Stimulated activated effector memory CD8-positive, alpha-beta T cell treated with anti-CD3 and anti-CD28 coated beads, Interleukin-12 subunit alpha, Interleukin-12 subunit beta, amount 100 ng/mL, for 72 hours (primary cell): ENCODE results near the gene NOL3.

ENCODE experiments used
- ATAC-seq: fragments of 150-1000 bp; cut with Tn5 transposase; 2 replicates; pipeline ENCODE4 v1.10.0; 2021
- DNase-seq, 2 donors: peaks; one replicate each; pipeline ENCODE4 v3.0.0; 2021 to 2022; ENCODE audit warnings: low spot score in 2 of 2
- H3K27ac Mint-ChIP-seq: one replicate; pipeline ENCODE4 v1.8.0; 2022; ENCODE audit warnings: mild to moderate bottlenecking, mixed read lengths
- H3K36me3 Mint-ChIP-seq: one replicate; pipeline ENCODE4 v1.8.0; 2022; ENCODE audit warnings: mild to moderate bottlenecking, mixed read lengths
- H3K4me1 Mint-ChIP-seq: one replicate; pipeline ENCODE4 v1.8.0; 2022; ENCODE audit warnings: mixed read lengths
- H3K4me3 Mint-ChIP-seq: one replicate; pipeline ENCODE4 v1.8.0; 2022; ENCODE audit warnings: mild to moderate bottlenecking, mixed read lengths
- H3K9me3 Mint-ChIP-seq: one replicate; pipeline ENCODE4 v1.8.0; 2022; ENCODE audit warnings: mixed read lengths

NOL3 gene

DNA sequence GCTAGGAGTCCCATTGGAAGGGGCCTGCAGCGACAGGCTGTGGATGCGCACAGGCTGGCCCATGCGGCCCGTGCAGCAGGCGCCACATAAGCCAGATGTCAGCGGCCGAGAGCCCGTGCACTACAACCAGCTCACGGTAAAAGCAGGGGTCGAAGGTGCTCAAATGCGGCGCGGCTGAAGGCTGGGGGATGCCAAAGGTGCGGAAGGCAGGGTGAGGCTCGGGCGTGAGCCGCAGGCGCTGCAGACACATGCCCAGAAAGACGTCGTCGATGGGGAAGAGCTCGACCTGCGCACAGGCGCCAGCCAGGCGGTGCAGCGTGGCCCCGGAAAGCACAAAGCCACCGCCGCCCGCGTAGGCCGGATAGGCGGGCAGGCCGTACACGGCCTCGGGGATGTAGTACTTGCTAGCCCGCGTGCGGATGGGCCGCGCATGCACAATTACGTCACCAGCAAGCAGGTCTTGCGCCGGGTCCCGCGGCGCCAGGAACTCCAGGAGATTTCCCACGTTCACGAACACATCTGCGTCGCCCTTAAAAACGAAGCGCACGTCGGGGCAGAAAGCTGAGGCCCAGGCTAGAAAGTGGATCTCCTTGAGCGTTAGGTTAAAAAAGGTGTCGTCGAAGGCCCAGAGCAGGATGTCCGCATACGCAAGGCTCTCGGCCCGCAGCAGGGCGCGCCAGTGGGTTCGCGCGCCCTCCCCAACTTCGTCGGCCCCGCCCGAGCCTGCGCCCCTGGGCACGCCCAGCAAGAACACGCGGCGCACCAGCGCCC, 20.9 kb upstream of the NOL3 start:
- ATAC-seq (no peak), DNase-seq (no peak)
- peak overlapping the region; percentile 71 for H3K4me3 Mint-ChIP-seq
- H3K4me1 Mint-ChIP-seq, result peaks cover 40% of the 10 kb centered on the region
- H3K36me3 Mint-ChIP-seq, result peaks cover 70% of the 10 kb centered on the region
- H3K9me3 Mint-ChIP-seq, result no peaks in the 10 kb centered on the region
- no peak overlapping the region for H3K27ac Mint-ChIP-seq

DNA sequence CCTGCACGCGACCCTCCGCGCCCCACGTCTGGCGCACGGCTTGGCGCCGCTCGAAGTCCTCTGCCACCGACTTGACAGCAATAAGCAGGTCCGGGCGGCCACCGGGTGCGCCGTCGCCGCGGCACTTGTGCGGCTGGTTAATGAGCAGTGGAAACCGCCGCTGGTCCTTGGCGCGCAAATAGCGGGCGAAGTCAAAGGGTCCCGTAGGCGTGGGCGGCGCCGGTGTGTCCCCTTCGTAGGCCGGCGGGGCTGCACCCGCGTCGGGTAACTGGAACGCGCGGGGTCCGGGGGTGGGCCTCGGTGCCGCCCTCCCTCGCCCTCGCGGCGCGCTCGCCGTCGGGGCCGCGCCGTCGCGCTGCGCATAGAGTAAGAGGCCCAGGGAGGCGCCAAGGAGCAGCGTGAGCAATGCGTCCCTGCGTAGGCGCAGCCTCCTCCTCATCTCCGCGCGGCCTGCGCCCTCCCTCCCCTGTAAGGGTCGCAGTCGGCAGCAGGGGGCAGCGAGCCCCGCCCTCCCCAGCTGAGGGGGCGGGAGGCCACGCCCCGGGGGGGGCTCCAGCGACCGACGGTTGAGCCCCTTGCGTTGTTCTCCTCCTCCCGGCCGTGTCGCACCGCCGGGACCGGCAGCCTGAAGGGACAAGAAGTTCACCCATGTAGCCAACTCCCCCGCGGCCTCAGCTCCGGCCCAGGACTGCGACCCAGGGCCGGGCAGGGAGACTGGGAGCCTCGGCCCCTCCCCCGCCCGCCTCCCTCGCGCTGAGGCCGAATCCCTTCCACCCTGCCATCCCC, 20.1 kb upstream of the NOL3 start:
- DNase-seq (peak in 1 of 2 donors; percentile 76), ATAC-seq (peak; percentile 83)
- Mint-ChIP-seq H3K27ac (peak overlapping the region; percentile 60), H3K9me3 (no peaks in the 10 kb centered on the region), H3K36me3 (peaks cover 73% of the 10 kb centered on the region), H3K4me1 (peaks cover 43% of the 10 kb centered on the region), H3K4me3 (peak overlapping the region; percentile 71)

DNA sequence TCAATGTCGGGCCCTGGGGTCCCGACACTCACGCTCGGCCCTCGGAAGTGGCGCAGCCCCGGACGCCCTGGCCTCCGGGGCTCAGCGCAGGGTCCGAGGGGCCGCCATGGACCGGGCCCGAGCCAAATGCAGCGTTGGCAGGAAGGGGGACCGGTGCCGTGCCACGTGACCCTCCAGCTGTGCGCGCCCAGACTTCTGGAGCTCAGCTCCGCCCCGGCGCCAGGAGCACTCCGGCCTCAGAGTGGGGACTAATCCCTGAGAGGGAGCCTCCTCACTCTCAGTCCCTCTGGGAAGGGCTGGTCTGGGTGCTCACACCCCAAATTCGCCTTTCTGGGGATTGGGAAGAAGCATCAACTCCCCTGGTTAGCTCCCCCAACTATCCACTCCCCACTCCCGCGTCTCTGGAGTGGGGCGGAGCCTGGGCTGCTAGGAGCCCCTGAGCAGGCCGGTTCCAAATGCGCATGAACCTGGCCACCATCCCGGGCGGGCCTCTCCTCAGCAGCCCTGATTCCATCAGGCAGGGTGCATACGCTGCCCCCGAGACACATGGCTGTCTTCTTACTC, 19.4 kb upstream of the NOL3 start, which contains the start of gene B3GNT9:
B3GNT9 (minus strand) TSS at position 166 of the 564 bp plus-strand sequence. CDS start 513 bp downstream, outside the sequence.
- H3K27ac Mint-ChIP-seq, result peak within 1 kb of the TSS; percentile 60
- no peaks in the 10 kb centered on the region for H3K9me3 Mint-ChIP-seq
- peak within 1 kb of the TSS; percentile 71 for H3K4me3 Mint-ChIP-seq
- H3K4me1 Mint-ChIP-seq, result peaks cover 48% of the 10 kb centered on the region
- ATAC-seq (peak; percentile 61), DNase-seq (peak in 1 of 2 donors; percentile 73)
- H3K36me3 Mint-ChIP-seq, result peaks cover 69% of the 10 kb centered on the region

DNA sequence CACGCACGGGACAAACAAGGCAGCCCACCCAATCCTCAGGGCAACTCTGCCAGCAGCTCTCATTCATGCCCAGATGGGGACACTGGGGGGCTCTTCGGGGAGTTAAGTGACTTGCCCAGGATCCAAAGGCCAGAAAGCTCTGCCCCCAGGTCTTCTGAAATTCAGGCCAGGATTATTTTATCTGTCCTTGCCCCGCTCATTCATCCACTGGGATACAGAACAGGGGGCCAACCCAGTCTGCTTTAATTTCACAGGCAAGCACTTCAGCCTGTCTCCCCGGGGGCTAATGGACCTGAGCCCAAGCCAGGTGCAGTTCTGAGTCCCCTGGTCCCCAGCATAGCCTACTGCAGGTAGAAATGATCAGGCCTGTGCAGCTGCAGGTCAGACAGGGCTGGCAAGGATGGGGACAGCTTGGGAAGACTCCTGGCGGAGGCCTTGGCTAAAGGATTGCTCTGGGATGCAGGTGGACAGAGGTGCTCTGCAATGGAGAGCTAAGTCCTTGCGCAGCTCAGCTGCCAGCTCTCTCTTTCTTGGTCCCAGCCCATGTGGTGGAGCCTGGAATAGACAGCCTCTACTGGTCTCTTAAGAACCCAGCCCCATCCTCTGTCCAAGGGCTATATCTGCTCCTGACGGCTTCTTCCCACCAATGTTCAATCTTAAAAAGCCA, 18.8 kb upstream of the NOL3 start:
- no peak for ATAC-seq
- Mint-ChIP-seq H3K36me3 (peaks cover 63% of the 10 kb centered on the region), H3K9me3 (no peaks in the 10 kb centered on the region), H3K27ac (peak overlapping the region; percentile 60), H3K4me1 (peaks cover 55% of the 10 kb centered on the region), H3K4me3 (peak overlapping the region; percentile 71)
- DNase-seq, result no peak

DNA sequence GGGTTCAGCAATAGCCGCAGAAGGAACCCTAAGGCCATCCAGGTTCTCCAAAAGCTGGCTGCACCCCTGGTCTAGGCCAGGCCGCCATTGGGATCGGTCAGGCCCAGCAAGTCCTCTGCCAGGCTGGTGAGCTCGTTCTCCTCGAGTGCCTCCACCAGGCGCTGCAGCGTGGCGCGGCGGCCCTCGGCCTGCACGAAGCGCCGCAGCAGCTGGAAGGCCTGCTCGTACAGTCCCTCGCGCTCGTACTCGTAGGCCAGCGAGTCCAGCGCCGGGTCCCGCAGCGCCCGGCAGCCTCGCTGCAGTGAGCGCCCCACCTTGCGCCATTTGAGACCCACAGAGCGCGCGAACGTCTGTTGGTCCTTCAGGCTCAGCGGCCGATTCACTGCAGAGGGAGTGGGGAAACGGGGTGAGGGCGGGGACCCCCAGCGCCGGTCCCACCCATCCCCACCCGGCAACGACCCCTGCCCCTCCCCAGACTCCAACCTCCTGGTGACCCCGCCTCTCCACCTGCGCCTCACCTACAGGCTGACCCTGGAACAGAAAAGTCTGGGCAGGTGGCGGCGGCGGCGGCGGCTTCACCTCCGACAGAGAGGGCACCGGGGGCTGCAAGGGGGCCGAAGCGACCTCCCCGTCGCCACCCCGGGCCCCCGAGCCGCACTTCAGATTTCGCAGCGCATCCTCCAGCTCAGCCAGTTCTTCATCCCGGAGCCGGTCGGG, 15.6 kb upstream of the NOL3 start:
- Mint-ChIP-seq H3K27ac (no peak overlapping the region), H3K36me3 (peaks cover 36% of the 10 kb centered on the region), H3K9me3 (no peaks in the 10 kb centered on the region), H3K4me1 (peaks cover 68% of the 10 kb centered on the region), H3K4me3 (peak overlapping the region; percentile 95)
- DNase-seq (no peak), ATAC-seq (no peak)

DNA sequence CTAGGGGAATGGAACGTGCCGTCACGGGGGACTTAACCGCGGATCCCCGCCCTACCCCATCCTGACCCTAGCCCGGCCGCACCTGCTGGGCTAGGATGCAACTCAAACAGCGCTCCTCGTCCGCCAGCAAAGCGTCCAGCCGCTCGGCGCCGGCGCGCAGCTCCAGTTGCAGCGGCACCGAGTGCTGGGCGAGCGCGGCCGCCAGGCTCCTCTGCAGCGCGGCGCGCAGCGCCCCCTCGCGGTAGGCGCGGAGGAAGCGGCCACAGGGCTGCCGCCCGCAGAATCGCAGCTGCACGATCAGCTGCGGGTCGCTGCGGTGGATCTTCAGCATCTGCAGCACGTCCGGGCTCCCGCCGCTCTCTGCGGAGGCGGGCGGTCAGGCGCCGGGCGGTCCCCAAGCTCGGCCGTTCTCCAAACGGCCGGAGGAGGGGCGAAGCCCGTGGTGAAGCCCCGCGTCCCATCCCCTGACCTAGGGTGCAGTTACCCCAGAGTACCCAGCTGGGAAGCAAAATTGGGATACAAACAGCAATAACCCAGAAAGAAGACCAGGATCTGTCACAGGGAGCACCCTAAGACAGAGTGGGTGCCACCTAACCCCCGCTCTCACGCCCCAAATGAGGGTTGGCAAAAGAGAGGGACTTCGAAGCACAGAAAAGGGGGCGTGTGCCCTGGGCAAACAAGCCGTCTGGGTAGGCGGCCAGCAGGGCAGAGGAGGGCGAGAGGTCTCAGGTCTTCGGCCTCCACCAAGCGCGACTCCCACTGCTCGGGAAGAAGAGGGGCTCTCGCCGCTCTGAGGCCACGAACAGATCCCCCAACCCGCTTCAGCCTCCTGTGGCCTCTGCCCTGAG, 14.8 kb upstream of the NOL3 start:
- Mint-ChIP-seq H3K4me3 (peak overlapping the region; percentile 95), H3K4me1 (peaks cover 68% of the 10 kb centered on the region), H3K36me3 (peaks cover 36% of the 10 kb centered on the region), H3K9me3 (no peaks in the 10 kb centered on the region), H3K27ac (no peak overlapping the region)
- peak; percentile 86 to 89 for DNase-seq
- ATAC-seq, result peak; percentile 50

DNA sequence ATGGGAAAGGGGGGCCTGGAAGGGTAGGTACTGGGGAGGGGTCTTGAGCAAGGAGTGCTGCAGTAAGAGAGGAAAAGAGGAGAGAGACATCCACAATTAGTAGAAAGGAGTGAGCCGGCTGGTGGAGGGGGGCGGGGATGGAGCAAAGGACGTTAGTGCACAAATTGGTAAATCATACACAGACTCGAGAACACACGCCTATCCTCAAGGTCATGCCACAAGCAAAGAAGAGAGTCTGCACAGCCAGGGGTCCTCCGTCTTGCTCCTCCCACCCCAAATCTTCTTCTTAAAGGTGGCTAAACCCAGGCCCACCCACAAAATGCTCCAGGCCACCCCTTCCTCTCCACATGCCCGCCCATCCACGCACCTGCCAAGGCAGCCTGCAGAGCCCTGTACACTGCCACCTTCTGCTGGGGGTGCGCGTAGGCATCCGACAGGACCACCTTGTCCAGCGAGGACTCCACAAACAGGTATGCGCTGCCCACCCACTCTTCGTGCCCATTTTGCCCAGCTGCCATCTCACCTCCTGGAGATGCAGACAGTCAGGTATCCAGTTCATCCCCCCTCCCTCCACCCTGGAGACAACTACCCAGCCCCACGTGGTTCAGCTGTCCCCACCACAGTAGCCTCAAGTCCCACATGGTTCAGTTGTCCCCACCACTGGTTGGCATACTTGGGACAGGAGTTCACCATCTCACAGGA, 14.0 kb upstream of the NOL3 start:
- peaks cover 39% of the 10 kb centered on the region for H3K36me3 Mint-ChIP-seq
- peak overlapping the region; percentile 95 for H3K4me3 Mint-ChIP-seq
- H3K9me3 Mint-ChIP-seq, result no peaks in the 10 kb centered on the region
- ATAC-seq (no peak), DNase-seq (no peak)
- H3K4me1 Mint-ChIP-seq, result peaks cover 71% of the 10 kb centered on the region
- H3K27ac Mint-ChIP-seq, result peak overlapping the region; percentile 94

DNA sequence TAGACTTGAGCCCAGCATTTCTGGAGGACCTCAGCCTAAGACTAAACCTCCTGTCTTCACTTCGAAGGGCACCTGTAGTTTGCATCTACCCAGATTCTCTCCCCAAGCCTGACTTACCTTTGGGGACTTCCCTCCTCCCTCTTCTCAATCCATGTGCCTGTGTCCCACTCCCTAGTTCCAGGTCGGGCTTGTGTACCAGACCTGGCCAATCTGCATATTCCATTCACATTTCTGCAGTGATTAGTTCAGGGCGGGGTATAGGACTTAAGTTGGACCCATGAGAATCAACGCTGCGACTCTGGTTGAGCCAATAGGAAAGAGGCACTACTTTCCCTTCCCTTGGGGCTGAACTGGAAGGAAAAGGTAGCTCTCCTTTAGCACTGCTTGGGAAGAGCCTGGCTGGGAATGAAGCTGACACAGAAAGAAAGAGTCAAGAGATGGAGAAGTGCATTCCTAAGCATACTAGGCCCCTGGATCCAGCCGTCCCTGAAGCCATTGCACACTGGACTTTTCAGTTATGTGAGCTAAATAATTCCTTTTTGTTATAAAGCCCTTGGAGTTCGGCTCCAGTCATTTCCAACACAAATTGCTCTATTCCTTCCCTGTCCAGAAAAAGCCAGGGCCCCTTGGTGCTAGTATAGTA, 13.1 kb upstream of the NOL3 start:
- H3K27ac Mint-ChIP-seq, result peak overlapping the region; percentile 94
- DNase-seq (no peak), ATAC-seq (no peak)
- H3K9me3 Mint-ChIP-seq, result no peaks in the 10 kb centered on the region
- peaks cover 70% of the 10 kb centered on the region for H3K4me1 Mint-ChIP-seq
- H3K36me3 Mint-ChIP-seq, result peaks cover 38% of the 10 kb centered on the region
- H3K4me3 Mint-ChIP-seq, result peak overlapping the region; percentile 95

DNA sequence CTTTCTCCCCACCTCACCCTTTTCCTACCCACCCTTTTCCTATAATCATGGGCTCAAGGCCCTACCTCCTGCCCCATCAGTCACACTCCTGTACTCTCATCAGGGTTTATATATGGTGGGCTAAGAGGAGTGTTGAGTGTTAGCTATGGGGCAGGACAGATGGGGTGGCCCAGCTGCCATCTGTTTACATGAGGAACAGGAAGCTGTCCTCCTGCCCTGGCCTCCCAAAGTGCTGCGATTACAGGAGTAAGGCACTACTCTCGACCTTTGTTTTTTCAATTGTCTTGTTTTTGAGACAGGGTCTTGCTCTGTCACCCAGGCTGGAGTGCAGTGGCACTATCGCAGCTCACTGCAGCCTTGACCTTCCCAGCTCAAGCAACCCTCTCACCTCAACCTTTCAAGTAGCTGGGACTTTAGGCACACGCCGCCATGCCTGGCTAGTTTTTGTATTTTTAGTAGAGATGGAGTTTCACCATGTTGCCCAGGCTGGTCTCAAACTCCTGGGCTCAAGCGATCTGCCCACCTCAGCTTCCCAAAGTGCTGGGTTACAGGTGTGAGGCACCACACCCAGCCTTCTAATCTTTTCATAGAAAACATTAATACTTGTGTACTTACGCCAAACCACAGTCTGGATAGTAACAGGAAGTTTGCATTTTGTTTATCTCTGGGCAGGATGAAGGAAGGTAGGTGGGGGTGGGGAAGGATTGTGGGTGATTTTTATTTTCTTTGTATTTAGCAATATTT, 12.3 kb upstream of the NOL3 start:
- no peak for DNase-seq

DNA sequence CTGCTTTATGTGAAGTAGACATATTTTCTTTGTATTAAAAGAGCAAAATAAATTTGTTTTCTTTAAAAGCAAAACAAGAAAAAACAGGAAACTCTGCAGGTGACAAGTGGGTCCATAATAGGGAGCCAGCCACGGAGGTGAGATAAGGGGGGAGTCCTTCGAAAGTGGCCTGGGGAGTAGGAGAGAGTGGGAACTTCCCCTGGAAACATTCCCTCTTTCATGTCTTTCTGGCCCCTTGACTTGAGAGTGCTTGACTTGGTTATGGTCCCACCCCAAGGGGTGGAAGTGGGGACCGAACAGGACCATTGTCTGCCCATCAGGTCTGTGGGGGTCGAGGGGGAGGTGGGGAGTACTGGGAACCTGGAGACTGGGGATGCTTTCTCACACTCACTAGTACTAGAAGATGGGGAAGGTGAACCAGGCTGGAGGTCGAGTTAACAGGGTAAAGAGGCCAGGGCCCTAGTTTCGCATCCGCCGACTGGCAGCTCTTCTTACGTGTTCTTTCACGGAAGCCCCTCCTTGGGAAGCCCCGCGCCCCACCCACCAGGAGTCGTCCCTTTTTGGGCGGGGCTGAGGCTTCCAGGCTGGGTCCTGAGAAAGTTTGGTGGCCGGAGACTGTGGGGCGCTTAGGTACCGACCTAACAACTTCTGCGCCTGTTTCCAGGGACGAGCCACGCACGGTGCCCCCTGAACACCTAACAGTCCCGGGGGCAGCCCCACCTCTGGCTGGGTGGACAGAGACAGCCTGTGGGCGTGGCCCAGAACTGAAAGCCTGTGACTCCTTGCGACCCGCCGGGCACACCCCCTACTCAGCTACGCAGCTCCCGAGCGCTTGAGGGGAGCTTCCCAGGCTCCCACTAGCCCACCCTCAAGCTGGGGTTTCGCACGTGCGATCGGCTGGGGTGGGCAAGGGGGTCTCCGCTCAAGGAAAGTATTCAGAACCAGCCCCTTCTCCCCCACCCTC, 11.4 kb upstream of the NOL3 start:
- ATAC-seq (peak; percentile 72), DNase-seq (peak; percentile 70 to 94)
- Mint-ChIP-seq H3K4me3 (peak overlapping the region; percentile 95), H3K4me1 (peaks cover 65% of the 10 kb centered on the region), H3K27ac (peak overlapping the region; percentile 94), H3K9me3 (no peaks in the 10 kb centered on the region), H3K36me3 (peaks cover 25% of the 10 kb centered on the region)

More for the DNA sequence above, 12.3 kb upstream of the NOL3 start:
- ATAC-seq, result no peak
- Mint-ChIP-seq H3K9me3 (no peaks in the 10 kb centered on the region), H3K36me3 (peaks cover 32% of the 10 kb centered on the region), H3K27ac (peak overlapping the region; percentile 94), H3K4me3 (peak overlapping the region; percentile 95), H3K4me1 (peaks cover 70% of the 10 kb centered on the region)

DNA sequence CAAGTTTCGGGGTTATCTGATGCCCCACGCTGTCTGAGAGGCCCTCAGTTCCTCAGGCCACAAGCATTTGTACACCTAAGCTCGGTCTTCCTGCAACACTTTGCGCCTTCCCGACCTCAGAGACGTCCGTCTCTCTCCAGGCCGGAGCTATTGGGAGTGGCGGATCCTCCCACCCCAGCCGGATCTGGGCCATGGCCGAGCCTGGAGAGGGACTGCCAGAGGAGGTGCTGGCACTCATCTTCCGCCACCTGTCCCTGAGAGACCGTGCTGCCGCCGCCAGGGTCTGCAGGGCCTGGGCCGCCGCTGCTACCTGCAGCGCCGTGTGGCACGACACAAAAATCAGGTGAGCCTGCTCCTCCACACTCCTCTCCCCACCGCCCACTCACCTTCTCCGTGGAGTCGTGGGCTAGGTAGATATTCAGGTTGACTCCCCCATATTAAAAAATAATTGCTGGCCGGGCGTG, 8.7 kb upstream of the NOL3 start:
- H3K4me3 Mint-ChIP-seq, result peak overlapping the region; percentile 95
- H3K4me1 Mint-ChIP-seq, result peaks cover 67% of the 10 kb centered on the region
- DNase-seq (no peak), ATAC-seq (no peak)
- H3K27ac Mint-ChIP-seq, result no peak overlapping the region
- no peaks in the 10 kb centered on the region for H3K9me3 Mint-ChIP-seq
- H3K36me3 Mint-ChIP-seq, result peaks cover 28% of the 10 kb centered on the region
